ENCODE measurements around the gene FAM20C.

FAM20C gene

GRCh38 chr7:231030-231857 is 38.9 kb downstream of the FAM20C start:
- no peaks in the 10 kb centered on the region for H3K27me3 ChIP-seq (ENCODE audit: control insufficient read depth, insufficient read depth, low read length)
- peaks cover 5% of the 10 kb centered on the region for H3K36me3 ChIP-seq (ENCODE audit: control insufficient read depth, insufficient read depth, low read length)
- H3K4me3 ChIP-seq (ENCODE audit: low read depth, low read length) = no peak overlapping the region
- H3K9me3 ChIP-seq (ENCODE audit: control insufficient read depth, insufficient read depth, low read length) = no peaks in the 10 kb centered on the region
- H3K9ac ChIP-seq (ENCODE audit: low read depth, low read length) = no peak overlapping the region
- H3K4me1 ChIP-seq (ENCODE audit: control insufficient read depth, insufficient read depth, low read length) = no peaks in the 10 kb centered on the region

- Histone ChIP-seq H3K9ac (ENCODE audit: low read depth, low read length) (no peak overlapping the region), H3K4me1 (ENCODE audit: control insufficient read depth, insufficient read depth, low read length) (no peaks in the 10 kb centered on the region), H3K36me3 (ENCODE audit: control insufficient read depth, insufficient read depth, low read length) (peaks cover 5% of the 10 kb centered on the region), H3K4me3 (ENCODE audit: low read depth, low read length) (no peak overlapping the region), H3K9me3 (ENCODE audit: control insufficient read depth, insufficient read depth, low read length) (no peaks in the 10 kb centered on the region), H3K27me3 (ENCODE audit: control insufficient read depth, insufficient read depth, low read length) (no peaks in the 10 kb centered on the region)
Observed at GRCh38 chr7:231858-232246, 39.5 kb downstream of the FAM20C start.

GRCh38 chr7:232410-233248 is 40.3 kb downstream of the FAM20C start:
- H3K36me3 ChIP-seq (ENCODE audit: control insufficient read depth, insufficient read depth, low read length) = peaks cover 5% of the 10 kb centered on the region
- H3K27me3 ChIP-seq (ENCODE audit: control insufficient read depth, insufficient read depth, low read length) = no peaks in the 10 kb centered on the region
- no peak overlapping the region for H3K9ac ChIP-seq (ENCODE audit: low read depth, low read length)
- H3K9me3 ChIP-seq (ENCODE audit: control insufficient read depth, insufficient read depth, low read length) = no peaks in the 10 kb centered on the region
- no peaks in the 10 kb centered on the region for H3K4me1 ChIP-seq (ENCODE audit: control insufficient read depth, insufficient read depth, low read length)
- no peak overlapping the region for H3K4me3 ChIP-seq (ENCODE audit: low read depth, low read length)

GRCh38 chr7:233249-234035 is 41.1 kb downstream of the FAM20C start:
- Histone ChIP-seq H3K9me3 (ENCODE audit: control insufficient read depth, insufficient read depth, low read length) (no peaks in the 10 kb centered on the region), H3K4me1 (ENCODE audit: control insufficient read depth, insufficient read depth, low read length) (no peaks in the 10 kb centered on the region), H3K27me3 (ENCODE audit: control insufficient read depth, insufficient read depth, low read length) (no peaks in the 10 kb centered on the region), H3K4me3 (ENCODE audit: low read depth, low read length) (no peak overlapping the region), H3K36me3 (ENCODE audit: control insufficient read depth, insufficient read depth, low read length) (peaks cover 5% of the 10 kb centered on the region), H3K9ac (ENCODE audit: low read depth, low read length) (no peak overlapping the region)

GRCh38 chr7:234051-234707 is 41.8 kb downstream of the FAM20C start:
- Histone ChIP-seq H3K27me3 (ENCODE audit: control insufficient read depth, insufficient read depth, low read length) (no peaks in the 10 kb centered on the region), H3K4me3 (ENCODE audit: low read depth, low read length) (no peak overlapping the region), H3K9me3 (ENCODE audit: control insufficient read depth, insufficient read depth, low read length) (no peaks in the 10 kb centered on the region), H3K36me3 (ENCODE audit: control insufficient read depth, insufficient read depth, low read length) (peaks cover 2% of the 10 kb centered on the region), H3K9ac (ENCODE audit: low read depth, low read length) (no peak overlapping the region), H3K4me1 (ENCODE audit: control insufficient read depth, insufficient read depth, low read length) (no peaks in the 10 kb centered on the region)

- Histone ChIP-seq H3K36me3 (ENCODE audit: control insufficient read depth, insufficient read depth, low read length) (peaks cover 2% of the 10 kb centered on the region), H3K27me3 (ENCODE audit: control insufficient read depth, insufficient read depth, low read length) (no peaks in the 10 kb centered on the region), H3K9me3 (ENCODE audit: control insufficient read depth, insufficient read depth, low read length) (no peaks in the 10 kb centered on the region), H3K9ac (ENCODE audit: low read depth, low read length) (no peak overlapping the region), H3K4me3 (ENCODE audit: low read depth, low read length) (no peak overlapping the region), H3K4me1 (ENCODE audit: control insufficient read depth, insufficient read depth, low read length) (no peaks in the 10 kb centered on the region)
Observed at GRCh38 chr7:234708-235553, 42.6 kb downstream of the FAM20C start.

GRCh38 chr7:235576-236395 is 43.4 kb downstream of the FAM20C start:
- Histone ChIP-seq H3K4me1 (ENCODE audit: control insufficient read depth, insufficient read depth, low read length) (no peaks in the 10 kb centered on the region), H3K4me3 (ENCODE audit: low read depth, low read length) (no peak overlapping the region), H3K9me3 (ENCODE audit: control insufficient read depth, insufficient read depth, low read length) (no peaks in the 10 kb centered on the region), H3K9ac (ENCODE audit: low read depth, low read length) (no peak overlapping the region), H3K27me3 (ENCODE audit: control insufficient read depth, insufficient read depth, low read length) (no peaks in the 10 kb centered on the region), H3K36me3 (ENCODE audit: control insufficient read depth, insufficient read depth, low read length) (peaks cover 2% of the 10 kb centered on the region)

GRCh38 chr7:236967-237366 is 44.6 kb downstream of the FAM20C start:
- H3K9me3 ChIP-seq (ENCODE audit: control insufficient read depth, insufficient read depth, low read length) = no peaks in the 10 kb centered on the region
- peaks cover 6% of the 10 kb centered on the region for H3K36me3 ChIP-seq (ENCODE audit: control insufficient read depth, insufficient read depth, low read length)
- H3K9ac ChIP-seq (ENCODE audit: low read depth, low read length) = no peak overlapping the region
- H3K27me3 ChIP-seq (ENCODE audit: control insufficient read depth, insufficient read depth, low read length) = no peaks in the 10 kb centered on the region
- no peaks in the 10 kb centered on the region for H3K4me1 ChIP-seq (ENCODE audit: control insufficient read depth, insufficient read depth, low read length)
- H3K4me3 ChIP-seq (ENCODE audit: low read depth, low read length) = no peak overlapping the region

- Histone ChIP-seq H3K9me3 (ENCODE audit: control insufficient read depth, insufficient read depth, low read length) (no peaks in the 10 kb centered on the region), H3K4me3 (ENCODE audit: low read depth, low read length) (no peak overlapping the region), H3K9ac (ENCODE audit: low read depth, low read length) (no peak overlapping the region), H3K27me3 (ENCODE audit: control insufficient read depth, insufficient read depth, low read length) (no peaks in the 10 kb centered on the region), H3K36me3 (ENCODE audit: control insufficient read depth, insufficient read depth, low read length) (peaks cover 7% of the 10 kb centered on the region), H3K4me1 (ENCODE audit: control insufficient read depth, insufficient read depth, low read length) (no peaks in the 10 kb centered on the region)
Observed at GRCh38 chr7:237385-237784, 45.0 kb downstream of the FAM20C start.

GRCh38 chr7:240146-240676 is 47.8 kb downstream of the FAM20C start:
- no peak overlapping the region for H3K4me3 ChIP-seq (ENCODE audit: low read depth, low read length)
- peaks cover 7% of the 10 kb centered on the region for H3K36me3 ChIP-seq (ENCODE audit: control insufficient read depth, insufficient read depth, low read length)
- H3K27me3 ChIP-seq (ENCODE audit: control insufficient read depth, insufficient read depth, low read length) = no peaks in the 10 kb centered on the region
- H3K4me1 ChIP-seq (ENCODE audit: control insufficient read depth, insufficient read depth, low read length) = no peaks in the 10 kb centered on the region
- no peaks in the 10 kb centered on the region for H3K9me3 ChIP-seq (ENCODE audit: control insufficient read depth, insufficient read depth, low read length)
- no peak overlapping the region for H3K9ac ChIP-seq (ENCODE audit: low read depth, low read length)
